Esophagus (tissue), 2 donors: ENCODE data around the gene MSANTD1. TPM values are rescaled to one million over a fixed set of nuclear protein-coding genes. Genes with fewer than 3 reads are reported as not detected.

Experiments
- H3K27ac ChIP-seq, 2 donors: one replicate each; pipeline ENCODE4 v1.5.1; 2013; ENCODE audit warnings: low read depth in 2 of 2, mild to moderate bottlenecking in 2 of 2, inconsistent platforms in 1 of 2, low read length in 1 of 2, moderate library complexity in 1 of 2
- H3K27me3 ChIP-seq, 2 donors: one replicate each; pipeline ENCODE4 v1.6.1; 2013; ENCODE audit warnings: low read length in 2 of 2, control low read depth in 1 of 2, mild to moderate bottlenecking in 1 of 2; ENCODE audit not compliant: insufficient read depth in 2 of 2, control insufficient read depth in 1 of 2
- H3K36me3 ChIP-seq, 2 donors: one replicate each; pipeline ENCODE4 v1.6.1; 2013; ENCODE audit warnings: low read length in 1 of 2; ENCODE audit not compliant: control insufficient read depth in 2 of 2, insufficient read depth in 2 of 2
- H3K4me1 ChIP-seq, 2 donors: one replicate each; pipeline ENCODE4 v1.6.1; 2013; ENCODE audit warnings: low read length in 1 of 2; ENCODE audit not compliant: control insufficient read depth in 2 of 2, insufficient read depth in 2 of 2
- H3K4me3 ChIP-seq, 2 donors: one replicate each; pipeline ENCODE4 v1.5.1; 2013; ENCODE audit warnings: low read length in 2 of 2, mild to moderate bottlenecking in 2 of 2, low read depth in 1 of 2, moderate library complexity in 1 of 2
- H3K9me3 ChIP-seq, 2 donors: one replicate each; pipeline ENCODE4 v1.6.1; 2013; ENCODE audit warnings: mild to moderate bottlenecking in 2 of 2, low read depth in 1 of 2, low read length in 1 of 2, moderate library complexity in 1 of 2; ENCODE audit not compliant: control insufficient read depth in 2 of 2, insufficient read depth in 1 of 2
- WGBS, 2 donors: extraction: QIAGEN DNeasy Blood & Tissue Kit; methylation state at CpG; one replicate each; pipeline ENCODE4 v1.1.7; 2013; 5-methylcytosine and 5-hydroxymethylcytosine counted together
- polyA plus RNA-seq, 2 donors: library from polyadenylated mRNA; stranded (reverse); fragments of 200-250 nt; gene quantifications; one replicate each; pipeline ENCODE4 v1.2.3, GENCODE V29; 2013
- donor health status: healthy with polysubstance abuse.
- donor health status: Bipolar disorder and iron deficiency.

Gene MSANTD1
- polyA plus RNA-seq, 2 donors, result 0.16 to 0.61 TPM

DNA sequence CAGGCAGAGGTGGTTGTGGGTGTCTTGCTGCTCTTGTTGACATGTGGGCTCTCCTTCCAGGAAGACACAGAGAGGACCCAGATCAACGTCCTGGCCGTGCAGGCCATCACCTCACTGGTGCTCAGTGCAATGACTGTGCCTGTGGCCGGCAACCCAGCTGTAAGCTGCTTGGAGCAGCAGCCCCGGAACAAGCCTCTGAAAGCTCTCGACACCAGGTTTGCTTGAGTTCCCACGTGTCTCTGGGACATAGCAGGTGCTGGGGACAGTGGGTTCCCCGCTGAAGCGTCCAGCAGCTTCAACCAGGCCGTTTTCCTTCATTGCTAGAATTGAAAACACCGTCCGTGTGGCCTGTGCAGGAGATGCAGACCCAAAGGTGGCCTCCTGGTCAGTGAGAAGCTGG lies 25.6 kb upstream of the MSANTD1 start:
- Histone ChIP-seq H3K9me3 (no peaks in the 10 kb centered on the region), H3K27me3 (no peaks in the 10 kb centered on the region), H3K36me3 (peaks cover 32 to 57% of the 10 kb centered on the region in 2 donors), H3K4me1 (no peaks in the 10 kb centered on the region), H3K27ac (no peak overlapping the region), H3K4me3 (no peak overlapping the region)
- WGBS, 2 donors, result 92 to 95% methylated on average over 11 of the region's 11 CpGs

DNA sequence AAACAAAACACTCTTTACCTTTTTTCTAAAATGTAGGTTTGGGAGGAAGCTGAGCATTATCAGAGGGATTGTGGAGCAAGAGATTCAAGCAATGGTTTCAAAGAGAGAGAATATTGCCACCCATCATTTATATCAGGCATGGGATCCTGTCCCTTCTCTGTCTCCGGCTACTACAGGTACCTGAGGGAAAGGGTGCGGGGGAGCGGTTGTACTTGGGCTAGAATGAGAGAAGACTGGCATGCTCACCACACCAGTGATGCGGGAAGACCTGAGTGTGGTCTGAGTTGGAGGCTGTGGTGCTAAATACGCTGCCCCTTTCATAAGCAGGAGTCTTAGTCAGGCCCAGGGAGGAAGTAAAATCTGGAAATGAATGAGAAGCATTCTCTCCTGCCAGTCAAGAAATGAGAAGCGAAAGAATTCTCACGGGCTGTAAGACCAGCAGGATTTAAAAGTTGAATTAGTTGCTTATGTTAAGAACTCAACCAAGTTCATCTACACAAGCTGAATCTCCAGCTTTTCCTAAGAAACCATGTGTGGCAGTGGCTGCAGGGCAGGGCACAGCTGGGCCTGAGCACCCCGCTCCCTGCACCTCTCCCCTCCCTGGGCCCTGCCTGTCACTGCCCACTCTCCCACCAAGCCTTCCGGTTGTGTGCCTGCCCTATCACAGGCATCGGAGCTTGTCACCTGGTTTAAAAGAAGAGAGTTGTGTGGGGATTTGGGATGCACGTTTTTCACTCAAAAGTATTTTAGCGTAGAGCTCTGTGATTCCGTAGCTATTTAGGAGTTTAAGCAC lies 24.8 kb upstream of the MSANTD1 start:
- no peaks in the 10 kb centered on the region for H3K27me3 ChIP-seq
- WGBS, 2 donors, result 91 to 94% methylated on average over 13 of the region's 13 CpGs
- H3K36me3 ChIP-seq, result peaks cover 35 to 58% of the 10 kb centered on the region in 2 donors
- no peak overlapping the region for H3K4me3 ChIP-seq
- no peak overlapping the region for H3K27ac ChIP-seq
- peaks cover 0 to 4% of the 10 kb centered on the region in 2 donors for H3K9me3 ChIP-seq
- H3K4me1 ChIP-seq, result no peaks in the 10 kb centered on the region

DNA sequence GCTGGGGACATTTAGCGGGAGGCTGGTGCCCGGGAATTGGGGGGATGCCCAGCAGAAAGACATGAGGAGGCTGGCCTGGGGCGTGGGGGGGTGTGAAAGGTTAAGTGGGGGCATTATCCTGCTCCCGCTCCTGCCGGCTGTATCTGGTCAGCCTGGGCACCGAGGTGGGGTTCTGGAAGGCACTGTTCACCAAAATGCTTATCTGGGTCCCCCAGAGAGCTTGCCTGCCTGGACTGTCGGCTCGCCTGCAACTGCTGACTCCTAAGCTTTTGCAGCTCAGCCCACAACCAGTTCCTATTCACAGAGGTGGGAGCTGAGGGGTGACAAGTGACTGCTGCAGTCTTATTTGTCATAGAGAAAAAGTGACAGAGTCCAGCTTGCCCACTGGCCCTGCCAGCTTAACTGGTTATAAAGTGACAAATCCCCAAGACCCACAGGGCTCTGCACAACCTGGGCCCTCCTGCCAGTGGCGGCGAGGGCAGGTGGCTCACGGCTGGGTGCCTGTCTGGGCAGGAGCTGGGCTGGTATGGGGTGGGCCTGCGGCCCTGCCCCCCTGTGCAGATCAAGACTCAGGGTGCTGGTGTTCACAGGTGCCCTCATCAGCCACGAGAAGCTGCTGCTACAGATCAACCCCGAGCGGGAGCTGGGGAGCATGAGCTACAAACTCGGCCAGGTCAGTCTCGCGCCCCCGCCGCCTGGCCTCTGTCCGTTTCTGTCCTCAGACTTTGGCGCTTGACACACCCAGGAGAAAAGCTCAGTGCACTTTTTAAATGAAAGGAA lies 23.7 kb upstream of the MSANTD1 start:
- Histone ChIP-seq H3K36me3 (peaks cover 40 to 61% of the 10 kb centered on the region in 2 donors), H3K27ac (no peak overlapping the region), H3K4me3 (no peak overlapping the region), H3K4me1 (no peaks in the 10 kb centered on the region), H3K27me3 (no peaks in the 10 kb centered on the region), H3K9me3 (peaks cover 0 to 9% of the 10 kb centered on the region in 2 donors)
- WGBS, 2 donors, result 88 to 91% methylated on average over 22 of the region's 22 CpGs

DNA sequence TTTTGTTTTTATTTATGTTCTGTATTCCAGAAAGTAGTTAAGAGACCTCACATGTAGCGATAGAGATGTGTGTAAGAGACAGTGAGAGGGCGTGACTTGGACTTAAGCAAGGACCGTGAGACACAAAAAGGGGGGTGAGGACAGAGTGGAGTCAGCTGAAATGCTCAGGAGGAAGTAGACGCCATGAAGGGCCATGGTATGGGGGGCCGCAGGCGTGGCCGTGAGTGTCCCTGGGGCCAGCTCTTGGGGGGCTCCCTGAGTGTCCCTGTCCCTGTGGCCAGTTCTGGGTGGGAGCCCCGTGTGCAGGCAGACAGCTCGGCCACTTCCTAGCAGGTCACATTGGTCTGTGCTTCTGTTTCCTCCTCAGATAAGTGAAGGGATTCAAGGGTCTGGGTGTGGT lies 23.0 kb upstream of the MSANTD1 start:
- H3K4me1 ChIP-seq, result no peaks in the 10 kb centered on the region
- H3K27ac ChIP-seq, result no peak overlapping the region
- WGBS, 2 donors, result 83 to 85% methylated on average over 9 of the region's 9 CpGs
- H3K27me3 ChIP-seq, result no peaks in the 10 kb centered on the region
- peaks cover 0 to 9% of the 10 kb centered on the region in 2 donors for H3K9me3 ChIP-seq
- H3K4me3 ChIP-seq, result no peak overlapping the region
- peaks cover 40 to 62% of the 10 kb centered on the region in 2 donors for H3K36me3 ChIP-seq

DNA sequence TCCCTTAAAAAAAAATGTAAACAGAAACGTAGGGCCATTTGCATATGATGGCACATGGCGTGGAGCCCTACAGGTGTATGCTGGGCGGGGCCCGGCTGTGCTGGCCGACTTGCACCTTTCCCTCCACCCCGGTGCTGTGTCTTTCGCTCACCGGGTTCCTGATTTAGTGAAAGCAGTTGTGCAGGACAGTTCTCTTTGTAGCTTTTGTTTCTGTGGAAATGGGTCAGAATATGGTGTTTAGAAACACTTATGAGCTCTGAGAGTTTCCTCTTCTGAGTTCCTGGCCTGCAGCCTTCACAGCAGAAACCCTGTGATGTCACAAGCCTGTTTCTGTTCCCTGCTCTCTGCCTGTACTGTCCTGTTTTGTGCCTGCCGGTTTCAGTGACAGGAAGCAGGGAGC lies 22.5 kb upstream of the MSANTD1 start:
- 62 to 64% methylated on average over 9 of the region's 9 CpGs for WGBS, 2 donors

DNA sequence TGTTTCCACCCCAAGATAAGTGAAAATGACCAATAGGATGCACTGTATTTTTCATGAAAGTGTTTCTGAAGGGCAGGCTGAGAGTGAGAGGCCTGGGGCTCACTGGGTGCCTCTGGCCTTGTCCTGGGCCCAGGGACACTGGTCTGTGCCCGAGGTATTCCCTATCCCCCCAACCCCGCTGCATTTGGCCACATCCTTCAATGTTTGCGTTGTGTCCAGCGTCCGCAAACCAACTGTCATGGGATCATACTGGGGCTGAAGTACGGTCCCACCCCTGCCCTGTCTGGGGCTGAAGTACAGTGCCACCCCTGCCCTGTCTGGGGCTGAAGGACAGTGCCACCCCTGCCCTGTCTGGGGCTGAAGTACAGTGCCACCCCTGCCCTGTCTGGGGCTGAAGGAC lies 22.0 kb upstream of the MSANTD1 start:
- H3K9me3 ChIP-seq, result peaks cover 0 to 9% of the 10 kb centered on the region in 2 donors
- no peak overlapping the region for H3K4me3 ChIP-seq
- H3K27me3 ChIP-seq, result no peaks in the 10 kb centered on the region
- H3K4me1 ChIP-seq, result no peaks in the 10 kb centered on the region
- peak overlapping the region in 1 of 2 donors; percentile 47 for H3K27ac ChIP-seq
- peaks cover 38 to 64% of the 10 kb centered on the region in 2 donors for H3K36me3 ChIP-seq
- 91 to 93% methylated on average over 6 of the region's 6 CpGs for WGBS, 2 donors

More for the DNA sequence above, 22.5 kb upstream of the MSANTD1 start:
- Histone ChIP-seq H3K27me3 (no peaks in the 10 kb centered on the region), H3K9me3 (peaks cover 0 to 9% of the 10 kb centered on the region in 2 donors), H3K27ac (peak overlapping the region in 1 of 2 donors; percentile 9), H3K36me3 (peaks cover 39 to 62% of the 10 kb centered on the region in 2 donors), H3K4me1 (no peaks in the 10 kb centered on the region), H3K4me3 (no peak overlapping the region)

DNA sequence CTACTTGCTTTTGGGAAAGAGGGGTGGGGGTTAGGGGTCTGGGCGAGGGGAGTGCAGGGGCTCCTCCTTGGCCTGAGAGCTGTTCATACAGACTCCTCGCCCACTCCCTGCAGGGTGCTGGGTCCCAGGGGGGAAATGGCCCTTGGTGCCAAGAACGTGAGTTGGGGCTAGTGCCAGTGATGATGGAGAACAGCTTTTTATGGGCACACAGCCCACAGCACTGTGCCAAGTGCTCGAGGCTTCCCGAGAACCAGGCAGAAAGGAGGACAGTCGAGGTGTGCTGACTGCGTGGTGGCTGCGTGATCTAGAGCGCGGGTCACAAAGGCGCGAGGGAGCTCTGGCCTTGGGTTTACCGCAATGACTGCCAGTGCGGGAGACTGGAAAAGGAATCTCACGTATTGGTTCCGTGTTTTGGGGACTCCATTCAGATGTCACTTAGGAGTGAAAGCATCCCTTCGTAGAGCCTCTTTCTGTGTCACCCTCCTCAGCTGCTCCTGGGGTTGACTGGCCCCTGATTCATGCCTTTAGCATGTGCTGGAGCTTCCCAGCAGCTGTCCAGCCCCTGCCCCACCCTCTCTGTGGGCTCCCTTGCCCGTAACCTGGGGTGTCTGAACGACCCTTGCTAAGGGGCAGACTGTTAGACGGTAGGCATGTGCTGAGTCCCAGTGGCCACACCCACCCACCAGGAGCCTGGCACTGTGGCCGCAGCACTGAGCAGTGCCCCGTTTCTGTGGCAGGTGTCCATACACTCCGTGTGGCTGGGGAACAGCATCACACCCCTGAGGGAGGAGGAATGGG lies 20.9 kb upstream of the MSANTD1 start:
- no peaks in the 10 kb centered on the region for H3K4me1 ChIP-seq
- peaks cover 0 to 9% of the 10 kb centered on the region in 2 donors for H3K9me3 ChIP-seq
- H3K27me3 ChIP-seq, result no peaks in the 10 kb centered on the region
- H3K27ac ChIP-seq, result no peak overlapping the region
- peaks cover 44 to 72% of the 10 kb centered on the region in 2 donors for H3K36me3 ChIP-seq
- H3K4me3 ChIP-seq, result no peak overlapping the region
- 77 to 82% methylated on average over 23 of the region's 23 CpGs for WGBS, 2 donors

DNA sequence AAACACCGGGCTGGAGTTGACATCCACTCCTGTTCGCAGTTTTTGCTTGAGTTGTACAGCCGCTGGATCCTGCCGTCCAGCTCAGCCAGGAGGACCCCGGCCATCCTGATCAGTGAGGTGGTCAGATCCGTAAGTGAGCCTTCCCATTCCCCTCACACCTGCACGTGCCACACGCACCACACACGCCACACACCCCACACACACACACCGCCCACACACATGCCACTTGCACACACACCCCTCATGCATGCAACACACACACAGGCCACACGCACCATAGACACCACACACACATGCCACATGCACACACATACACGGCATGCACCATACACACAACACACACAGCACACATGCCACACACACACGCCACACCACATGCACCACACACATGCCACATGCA lies 20.1 kb upstream of the MSANTD1 start:
- H3K27ac ChIP-seq, result no peak overlapping the region
- peaks cover 0 to 9% of the 10 kb centered on the region in 2 donors for H3K9me3 ChIP-seq
- peaks cover 42 to 73% of the 10 kb centered on the region in 2 donors for H3K36me3 ChIP-seq
- H3K4me1 ChIP-seq, result no peaks in the 10 kb centered on the region
- H3K27me3 ChIP-seq, result no peaks in the 10 kb centered on the region
- H3K4me3 ChIP-seq, result no peak overlapping the region
- WGBS, 2 donors, result 96% methylated on average over 13 of the region's 13 CpGs

DNA sequence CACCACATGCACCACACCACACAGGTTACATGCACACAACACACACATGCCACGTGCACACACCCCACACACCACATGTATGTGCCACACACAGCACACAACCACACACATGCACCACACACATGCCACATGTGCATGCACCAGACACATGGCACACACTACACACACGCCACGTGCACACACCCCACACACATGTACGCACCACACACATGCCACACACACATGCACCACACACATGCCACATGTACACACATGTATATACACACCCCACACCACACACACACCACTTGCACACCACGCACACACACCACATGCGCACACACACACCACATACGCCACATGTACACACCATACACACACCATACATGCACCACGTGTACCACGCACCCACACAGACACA lies 19.6 kb upstream of the MSANTD1 start:
- Histone ChIP-seq H3K4me1 (no peaks in the 10 kb centered on the region), H3K9me3 (peaks cover 0 to 9% of the 10 kb centered on the region in 2 donors), H3K4me3 (no peak overlapping the region), H3K36me3 (peaks cover 38 to 74% of the 10 kb centered on the region in 2 donors), H3K27ac (no peak overlapping the region), H3K27me3 (no peaks in the 10 kb centered on the region)
- 96 to 97% methylated on average over 9 of the region's 9 CpGs for WGBS, 2 donors
